Esophagus muscularis mucosa (tissue), 4 donors: ENCODE measurements around the gene CHSY3. TPM values are rescaled to one million over a fixed set of nuclear protein-coding genes. Genes with fewer than 3 reads are reported as not detected.

Source experiments
- DNase-seq: peaks from one replicate; pipeline ENCODE4 v3.0.0-alpha.2; 2017; ENCODE audit errors: extremely low spot score
- H3K27ac ChIP-seq, 4 donors: fragments of 200-600 bp; sonication (generic); replicated peaks in 1 of 4; 1 replicate in 3 of 4; 2 replicates in 1 of 4; pipeline ENCODE4 v1.5.1; 2016 to 2019; ENCODE audit warnings: mild to moderate bottlenecking in 1 of 4
- H3K27me3 ChIP-seq, 4 donors: fragments of 200-600 bp; sonication (generic); one replicate each; pipeline versions ENCODE4 v1.5.1 to v1.6.0; 2016 to 2019
- H3K36me3 ChIP-seq, 4 donors: fragments of 200-600 bp; sonication (generic); one replicate each; pipeline ENCODE4 v1.5.1; 2016 to 2019
- H3K4me1 ChIP-seq, 4 donors: fragments of 200-600 bp; sonication (generic); one replicate each; pipeline ENCODE4 v1.5.1; 2016 to 2019
- H3K4me3 ChIP-seq, 4 donors: fragments of 200-600 bp; sonication (generic); 1 replicate in 2 of 4; 2 replicates in 2 of 4; pipeline ENCODE4 v1.5.1; 2016 to 2019; ENCODE audit warnings: mild to moderate bottlenecking in 4 of 4, moderate library complexity in 1 of 4
- H3K9me3 ChIP-seq, 4 donors: fragments of 200-600 bp; sonication (generic); 1 replicate in 3 of 4; 2 replicates in 1 of 4; pipeline ENCODE4 v1.5.1; 2016 to 2019
- CTCF ChIP-seq, 3 experiments: fragments of 200-600 bp in 2 of 3; fragments of 450-650 bp in 1 of 3; sonication (generic) in 2 of 3; IDR thresholded peaks; one replicate each; pipeline ENCODE4 v1.5.1; 2017 to 2019; ENCODE audit warnings: antibody characterized with exemption in 3 of 3, mild to moderate bottlenecking in 2 of 3, moderate library complexity in 1 of 3
- EP300 ChIP-seq: sonication (generic); formaldehyde crosslinking; IDR thresholded peaks from one replicate; pipeline ENCODE4 v1.6.1; 2017; ENCODE audit warnings: antibody characterized with exemption
- POLR2A ChIP-seq: fragments of 450-650 bp; IDR thresholded peaks from one replicate; pipeline ENCODE4 v1.6.1; 2017; ENCODE audit warnings: antibody characterized with exemption, moderate library complexity, mild to moderate bottlenecking, low read depth
- POLR2AphosphoS5 ChIP-seq, 2 donors: sonication (generic); formaldehyde crosslinking; IDR thresholded peaks; one replicate each; pipeline ENCODE4 v1.6.1; 2017; ENCODE audit warnings: antibody characterized with exemption in 2 of 2
- WGBS: methylation state at CpG from one replicate; pipeline ENCODE4 v1.1.5; 2018; 5-methylcytosine and 5-hydroxymethylcytosine counted together
- intact Hi-C: fragments of 100-400 bp; cut with DNase I; formaldehyde crosslinking; loops from one replicate; pipeline ENCODE4 v1.15.1; 2023
- total RNA-seq, 4 donors: library from RNA; depleted of rRNA; stranded (reverse); fragments of >200 nt; gene quantifications; one replicate each; pipeline versions ENCODE4 v1.1.0 to v1.2.1, GENCODE V29; 2016

The CHSY3 gene
- total RNA-seq, 4 donors from 2014 or later, result 1.2 to 2.1 (median 1.7) TPM

- 29% methylated on average over 1 of the region's 1 CpG for WGBS
- Histone ChIP-seq H3K9me3 (peaks cover 0 to 3% (median 1%) of the 10 kb centered on the region in 4 donors), H3K27ac (no peak overlapping the region), H3K36me3 (no peaks in the 10 kb centered on the region), H3K27me3 (no peaks in the 10 kb centered on the region), H3K4me1 (no peaks in the 10 kb centered on the region), H3K4me3 (no peak overlapping the region)
- TF ChIP-seq POLR2AphosphoS5 (IDR thresholded peaks at IDR 0.05) (no peak), POLR2A (no peak), EP300 (no peak), CTCF (IDR thresholded peaks at IDR 0.05) (no peak)
- DNase-seq, result no peak
- intact Hi-C loops, result no loop called here
Observed at GRCh38 chr5:129943936-129944335, 39.7 kb downstream of the CHSY3 start.

GRCh38 chr5:129945028-129945427, 40.8 kb downstream of the CHSY3 start:
- H3K27ac ChIP-seq, result no peak overlapping the region
- no peaks in the 10 kb centered on the region for H3K36me3 ChIP-seq
- no peak overlapping the region for H3K4me3 ChIP-seq
- H3K27me3 ChIP-seq, result no peaks in the 10 kb centered on the region
- intact Hi-C loops, result no loop called here
- TF ChIP-seq CTCF (IDR thresholded peaks at IDR 0.05) (no peak), POLR2AphosphoS5 (IDR thresholded peaks at IDR 0.05) (no peak)
- no peak for DNase-seq
- no peaks in the 10 kb centered on the region for H3K4me1 ChIP-seq
- no peaks in the 10 kb centered on the region for H3K9me3 ChIP-seq

- H3K4me3 ChIP-seq, result no peak overlapping the region
- no peaks in the 10 kb centered on the region for H3K4me1 ChIP-seq
- no peak for DNase-seq
- intact Hi-C loops, result no loop called here
- no peaks in the 10 kb centered on the region for H3K36me3 ChIP-seq
- no peaks in the 10 kb centered on the region for H3K27me3 ChIP-seq
- H3K27ac ChIP-seq, result no peak overlapping the region
- 84% methylated on average over 1 of the region's 1 CpG for WGBS
- no peak for TF ChIP-seq POLR2A
- TF ChIP-seq EP300, result no peak
- TF ChIP-seq CTCF (IDR thresholded peaks at IDR 0.05), result no peak
- no peak for TF ChIP-seq POLR2AphosphoS5 (IDR thresholded peaks at IDR 0.05)
- H3K9me3 ChIP-seq, result no peaks in the 10 kb centered on the region
Observed at GRCh38 chr5:129945774-129946270, 41.6 kb downstream of the CHSY3 start.

- DNase-seq, result no peak
- no peak for TF ChIP-seq EP300
- TF ChIP-seq CTCF (IDR thresholded peaks at IDR 0.05), result no peak
- no peak for TF ChIP-seq POLR2A
- TF ChIP-seq POLR2AphosphoS5 (IDR thresholded peaks at IDR 0.05), result no peak
- Histone ChIP-seq H3K36me3 (no peaks in the 10 kb centered on the region), H3K27ac (no peak overlapping the region), H3K4me1 (no peaks in the 10 kb centered on the region), H3K9me3 (peaks cover 0 to 15% (median 4%) of the 10 kb centered on the region in 4 donors), H3K4me3 (no peak overlapping the region), H3K27me3 (no peaks in the 10 kb centered on the region)
- intact Hi-C loops, result no loop called here
- 43% methylated on average over 2 of the region's 2 CpGs for WGBS
Observed at GRCh38 chr5:129951039-129951438, 46.8 kb downstream of the CHSY3 start.

GRCh38 chr5:129958581-129958980, 54.3 kb downstream of the CHSY3 start:
- intact Hi-C loops, result no loop called here
- Histone ChIP-seq H3K36me3 (no peaks in the 10 kb centered on the region), H3K9me3 (peaks cover 0 to 17% (median 4%) of the 10 kb centered on the region in 4 donors), H3K4me3 (no peak overlapping the region), H3K27me3 (no peaks in the 10 kb centered on the region), H3K4me1 (no peaks in the 10 kb centered on the region), H3K27ac (no peak overlapping the region)
- TF ChIP-seq CTCF (IDR thresholded peaks at IDR 0.05) (no peak), POLR2A (no peak), EP300 (no peak), POLR2AphosphoS5 (IDR thresholded peaks at IDR 0.05) (no peak)
- DNase-seq, result no peak
